Right cardiac atrium (tissue), 5 donors: ENCODE measurements around the gene BZW1. TPM values are rescaled to one million over a fixed set of nuclear protein-coding genes. Genes with fewer than 3 reads are reported as not detected.
A peak's percentile ranks its signal among the peaks of the same experiment; 100 is the strongest.

Source experiments
- ATAC-seq, 2 donors: fragments of 200-7000 bp; cut with Tn5 transposase; one replicate each; pipeline versions ENCODE4 v1.8.0 to v1.9.1; 2020; ENCODE audit warnings: moderate library complexity in 2 of 2, mild to moderate bottlenecking in 1 of 2
- DNase-seq, 3 donors: peaks; one replicate each; pipeline ENCODE4 v3.0.0-alpha.2; 2020
- H3K27ac ChIP-seq: one replicate; pipeline ENCODE4 v1.5.1; 2013; ENCODE audit warnings: mild to moderate bottlenecking, low read length, control low read depth, moderate library complexity
- H3K27me3 ChIP-seq: one replicate; pipeline ENCODE4 v1.6.1; 2013; ENCODE audit not compliant: control insufficient read depth, insufficient read depth
- H3K4me1 ChIP-seq: one replicate; pipeline ENCODE4 v1.6.1; 2013; ENCODE audit warnings: low read length; ENCODE audit not compliant: control insufficient read depth, insufficient read depth
- H3K4me3 ChIP-seq: one replicate; pipeline ENCODE4 v1.5.1; 2013; ENCODE audit warnings: low read length, control low read depth
- H3K9me3 ChIP-seq: one replicate; pipeline ENCODE4 v1.6.1; 2013; ENCODE audit warnings: low read length; ENCODE audit not compliant: control insufficient read depth
- WGBS: extraction: QIAGEN DNeasy Blood & Tissue Kit; methylation state at CpG from one replicate; pipeline ENCODE4 v1.1.7; 2013; 5-methylcytosine and 5-hydroxymethylcytosine counted together
- intact Hi-C, 4 donors: fragments of 100-400 bp; cut with DNase I; formaldehyde crosslinking; loops; one replicate each; pipeline versions ENCODE4 v1.11.0 to v1.14.0; 2022 to 2023
- polyA plus RNA-seq: library from polyadenylated mRNA; stranded (reverse); fragments of 200-250 nt; gene quantifications from one replicate; pipeline ENCODE4 v1.2.3, GENCODE V29; 2013
- total RNA-seq, 4 donors: library from RNA; stranded (reverse); fragmentation: NEBNext Ultra II Directional; extraction: Animal tissue kit (Norgen Biotek cat#: 25700); gene quantifications; one replicate each; pipeline ENCODE4 v1.2.1, GENCODE V29; 2021
- donor health status: healthy with polysubstance abuse.
- donor health status: DM: no; HTN: yes; CAD: no.
- donor health status: DM: no; HTN: no; CAD: no.
- donor health status: DM: no; HTN: yes; CAD: no; lungs with severe emphysema.
- donor health status: DM: yes; HTN: yes; CAD: no.

BZW1 gene
- total and polyA plus RNA-seq, 5 donors, result 32.2 to 173 (median 86.7) TPM

DNA sequence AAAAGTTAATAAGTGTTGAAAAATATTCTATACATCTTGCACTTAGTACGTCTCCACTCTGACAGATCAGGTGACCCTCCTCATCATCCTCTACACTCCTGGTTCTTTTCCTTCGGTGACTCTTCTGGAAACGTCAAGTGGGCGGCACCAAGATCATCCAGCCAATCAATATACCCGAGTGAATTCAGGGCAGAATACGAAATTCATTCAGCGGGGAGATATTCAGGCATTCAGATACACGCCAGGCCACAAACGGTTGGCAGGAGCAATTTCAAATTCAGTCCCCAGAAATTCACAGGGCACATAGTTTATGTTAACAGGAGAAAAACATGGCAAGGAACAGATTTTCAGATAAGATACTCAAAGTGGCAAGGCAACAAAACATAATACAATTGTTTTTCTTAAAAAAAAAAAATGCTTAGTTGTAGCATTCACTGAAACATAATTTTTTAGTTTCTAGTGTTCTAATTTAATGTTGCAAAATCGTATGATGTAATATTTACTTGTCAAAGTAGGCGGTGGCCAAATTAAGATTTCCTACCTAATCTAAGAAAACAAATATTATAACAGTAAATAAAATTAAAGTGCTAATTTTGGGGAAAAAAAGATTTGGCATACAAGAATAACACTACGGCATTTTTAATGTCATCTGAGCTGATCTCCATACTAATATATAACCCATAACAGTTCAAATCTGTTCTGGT lies 48.5 kb downstream of the BZW1 start:
- DNase-seq, result no peak

GRCh38 chr2:200861617-200862155 lies 50.0 kb downstream of the BZW1 start:
- H3K9me3 ChIP-seq, result no peaks in the 10 kb centered on the region
- no peak overlapping the region for H3K27ac ChIP-seq
- 2% methylated on average over 4 of the region's 4 CpGs for WGBS
- peak overlapping the region; percentile 83 for H3K4me3 ChIP-seq
- peaks cover 3% of the 10 kb centered on the region for H3K4me1 ChIP-seq
- intact Hi-C loops, result loop anchor here in 1 of 4 donors (5.0 kb wide), 1 partner anchor 49 kb away; the partner anchor contains the start of gene BZW1
- ATAC-seq (no peak), DNase-seq (no peak)
- no peaks in the 10 kb centered on the region for H3K27me3 ChIP-seq

More for the DNA sequence above, 48.5 kb downstream of the BZW1 start:
- ATAC-seq, result no peak
- Histone ChIP-seq H3K27ac (no peak overlapping the region), H3K9me3 (no peaks in the 10 kb centered on the region), H3K27me3 (no peaks in the 10 kb centered on the region), H3K4me1 (peaks cover 3% of the 10 kb centered on the region), H3K4me3 (peak overlapping the region; percentile 31)
- 17% methylated on average over 12 of the region's 12 CpGs for WGBS
- intact Hi-C loops, result loop anchor here in 1 of 4 donors (5.0 kb wide), 1 partner anchor 48 kb away; the partner anchor contains the start of gene BZW1

GRCh38 chr2:200862532-200863000 lies 50.9 kb downstream of the BZW1 start:
- intact Hi-C loops, result loop anchor here in 1 of 4 donors (5.0 kb wide), 1 partner anchor 50 kb away; the partner anchor contains the start of gene BZW1
- H3K27me3 ChIP-seq, result no peaks in the 10 kb centered on the region
- peak overlapping the region; percentile 83 for H3K4me3 ChIP-seq
- H3K9me3 ChIP-seq, result no peaks in the 10 kb centered on the region
- no peak for DNase-seq
- peaks cover 2% of the 10 kb centered on the region for H3K4me1 ChIP-seq
- peak overlapping the region; percentile 77 for H3K27ac ChIP-seq
- no peak for ATAC-seq
- WGBS, result under 1% methylated on average over 13 of the region's 13 CpGs

GRCh38 chr2:200863782-200864175 lies 52.1 kb downstream of the BZW1 start:
- ATAC-seq, result peak in 1 of 2 donors; percentile 1
- Histone ChIP-seq H3K4me1 (no peaks in the 10 kb centered on the region), H3K4me3 (peak overlapping the region; percentile 83), H3K9me3 (no peaks in the 10 kb centered on the region), H3K27me3 (no peaks in the 10 kb centered on the region), H3K27ac (peak overlapping the region; percentile 99)
- intact Hi-C loops, result loop anchor here in 1 of 4 donors (5.0 kb wide), 1 partner anchor 51 kb away; the partner anchor contains the start of gene BZW1
- DNase-seq, result no peak
- under 1% methylated on average over 19 of the region's 19 CpGs for WGBS

DNA sequence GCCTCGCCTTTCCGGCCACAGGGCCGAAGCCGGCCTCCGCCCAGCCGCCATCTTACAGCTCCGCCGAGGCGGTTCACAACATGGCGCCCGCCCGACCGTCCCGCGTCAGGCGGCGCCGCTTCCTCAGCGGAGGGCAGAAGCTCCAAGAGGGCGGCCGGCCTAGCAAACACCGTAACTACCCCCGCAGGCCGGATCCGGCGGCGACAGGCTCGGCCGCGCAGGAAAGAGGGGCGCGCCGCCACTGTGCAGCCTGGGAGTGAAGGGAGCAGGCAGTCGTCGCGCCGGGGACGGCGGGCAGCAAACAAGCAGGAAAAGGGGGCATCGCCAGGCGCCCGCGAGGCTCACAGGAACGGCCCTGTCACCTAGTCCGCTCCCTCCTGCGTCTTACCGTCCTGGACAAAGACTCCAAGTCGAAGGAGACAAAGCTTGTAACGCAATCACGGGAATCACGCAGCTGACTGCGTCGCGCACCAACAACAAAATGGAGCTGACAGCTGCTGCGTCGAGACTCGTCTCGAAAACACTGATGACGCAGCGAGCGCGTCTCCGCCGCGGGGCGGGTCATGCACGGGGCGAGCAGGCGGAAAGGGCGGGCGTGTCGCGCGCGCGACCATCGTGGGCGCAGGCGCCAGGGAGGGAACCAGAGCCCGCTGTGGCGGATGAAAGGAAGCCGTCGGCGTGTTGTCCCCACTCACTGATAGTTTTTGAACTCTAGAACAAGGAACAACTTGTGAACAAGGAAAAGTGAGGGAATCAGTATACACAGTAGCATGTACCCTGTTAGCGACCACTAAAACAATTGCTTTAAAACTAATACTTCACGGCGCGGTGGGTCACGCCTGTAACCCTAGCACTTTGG lies 52.7 kb downstream of the BZW1 start, which contains the start of gene CLK1:
Gene CLK1 (minus strand): TSS at position 483 of the 859 bp plus-strand sequence. CDS start 2,796 bp downstream, outside the sequence.
- peak within 1 kb of the TSS; percentile 83 for H3K4me3 ChIP-seq
- H3K27me3 ChIP-seq, result no peaks in the 10 kb centered on the region
- intact Hi-C loops, result loop anchor here in 1 of 4 donors (5.0 kb wide), 1 partner anchor 52 kb away; the partner anchor contains the start of gene BZW1
- peak; percentile 96 for ATAC-seq
- DNase-seq, result peak; percentile 98 to 100 (median 99)
- H3K9me3 ChIP-seq, result no peaks in the 10 kb centered on the region
- no peaks in the 10 kb centered on the region for H3K4me1 ChIP-seq
- WGBS, result under 1% methylated on average over 89 of the region's 89 CpGs
- H3K27ac ChIP-seq, result peak within 1 kb of the TSS; percentile 99

DNA sequence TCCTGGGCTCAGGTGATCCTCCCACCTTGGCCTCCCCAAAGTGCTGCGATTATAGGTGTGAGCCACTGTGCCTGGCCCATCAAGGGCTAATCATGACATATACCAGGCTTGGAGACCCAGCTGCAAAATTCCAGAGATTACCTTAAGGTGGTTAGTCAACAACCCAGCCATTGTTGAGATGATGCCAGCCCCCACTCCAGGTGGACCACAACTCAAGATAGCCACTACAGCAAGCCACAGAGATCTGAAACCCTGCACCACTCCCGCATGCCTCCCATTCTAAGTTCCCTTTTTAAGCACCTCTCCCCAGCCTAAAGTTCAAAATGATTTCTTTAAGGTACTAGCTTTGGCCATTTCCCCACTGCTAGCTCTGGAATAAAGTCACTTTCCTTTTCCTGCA lies 57.3 kb downstream of the BZW1 start:
- DNase-seq (no peak), ATAC-seq (no peak)
- intact Hi-C loops, result no loop called here
- Histone ChIP-seq H3K27ac (no peak overlapping the region), H3K27me3 (no peaks in the 10 kb centered on the region), H3K4me3 (no peak overlapping the region), H3K9me3 (no peaks in the 10 kb centered on the region), H3K4me1 (peaks cover 2% of the 10 kb centered on the region)
- 93% methylated on average over 2 of the region's 2 CpGs for WGBS

- WGBS, result 86% methylated on average over 3 of the region's 3 CpGs
- H3K27me3 ChIP-seq, result no peaks in the 10 kb centered on the region
- no peak for DNase-seq
- H3K9me3 ChIP-seq, result no peaks in the 10 kb centered on the region
- no peak overlapping the region for H3K4me3 ChIP-seq
- no peak for ATAC-seq
- no peak overlapping the region for H3K27ac ChIP-seq
- intact Hi-C loops, result no loop called here
- H3K4me1 ChIP-seq, result peaks cover 2% of the 10 kb centered on the region
Measured at GRCh38 chr2:200871151-200871550, 59.4 kb downstream of the BZW1 start.

- Histone ChIP-seq H3K4me3 (no peak overlapping the region), H3K4me1 (peaks cover 2% of the 10 kb centered on the region), H3K27me3 (no peaks in the 10 kb centered on the region), H3K9me3 (no peaks in the 10 kb centered on the region), H3K27ac (no peak overlapping the region)
- no peak for ATAC-seq
- DNase-seq, result no peak
- intact Hi-C loops, result no loop called here
- 96% methylated on average over 6 of the region's 6 CpGs for WGBS
Measured at GRCh38 chr2:200873560-200873959, 61.9 kb downstream of the BZW1 start.
